RWPE1 (cell line): ENCODE data around the gene TPSB2.
"Not testable (repeated sequence)": the region's sequence is repeated elsewhere in the genome, so short reads cannot be mapped to it uniquely, and the experiment has no call there.

ENCODE experiments used
- CTCF ChIA-PET: fragments of 350-600 bp; sonication (Branson Sonifier 250); formaldehyde crosslinking; extraction: SDS; loops from one replicate; lab custom pipeline; 2021; lab: Yijun Ruan, JAX
- POLR2A ChIA-PET: fragments of 400-600 bp; formaldehyde crosslinking; extraction: SDS; loops from one replicate; lab custom pipeline; 2020; ENCODE audit warnings: antibody characterized with exemption; ENCODE audit not compliant: low non-redundant PET; lab: Yijun Ruan, JAX
- DNase-seq: peaks from one replicate; pipeline ENCODE4 v3.0.0; 2012; ENCODE audit warnings: low spot score
- H3K27ac ChIP-seq: fragments of 450-650 bp; 2 replicates; pipeline ENCODE4 v1.5.1; 2017
- CTCF ChIP-seq: fragments of 450-650 bp; conservative IDR thresholded peaks from 2 replicates; pipeline ENCODE4 v1.5.1; 2017; ENCODE audit warnings: low read depth, mild to moderate bottlenecking

The TPSB2 gene

GRCh38 chr16:1189455-1189854, 40.5 kb downstream of the TPSB2 start:
- CTCF ChIA-PET = interaction anchor here (0.6 to 0.8 kb wide), 2 partner anchors 17 to 19 kb away, joined by 3 read pairs; no protein-coding TSS in a partner anchor
- no peak for DNase-seq
- no peak for TF ChIP-seq CTCF
- POLR2A ChIA-PET = no interaction called here
- H3K27ac ChIP-seq = no peak overlapping the region

- ChIA-PET CTCF (interaction anchor here (0.6 to 0.8 kb wide), 3 partner anchors 16 to 20 kb away, joined by 3 read pairs; no protein-coding TSS in a partner anchor), POLR2A (no interaction called here)
- TF ChIP-seq CTCF = no peak
- peak; percentile 60 for DNase-seq
- no peak overlapping the region for H3K27ac ChIP-seq
These were observed 41.4 kb downstream of the TPSB2 start for GRCh38 chr16:1188432-1189189.

- POLR2A ChIA-PET, CTCF ChIA-PET, DNase-seq, H3K27ac ChIP-seq: not testable (repeated sequence)
These were observed 44.4 kb downstream of the TPSB2 start for GRCh38 chr16:1185460-1186207.

GRCh38 chr16:1184980-1185379, 45.0 kb downstream of the TPSB2 start:
- H3K27ac ChIP-seq = no peak overlapping the region
- CTCF ChIA-PET = no interaction called here
- no peak for DNase-seq
- no peak for TF ChIP-seq CTCF
- POLR2A ChIA-PET = no interaction called here

GRCh38 chr16:1184156-1184868, 45.7 kb downstream of the TPSB2 start:
- no peak for TF ChIP-seq CTCF
- POLR2A ChIA-PET = no interaction called here
- CTCF ChIA-PET = no interaction called here
- DNase-seq = no peak
- H3K27ac ChIP-seq = no peak overlapping the region

GRCh38 chr16:1182950-1183907, 46.8 kb downstream of the TPSB2 start:
- TF ChIP-seq CTCF = no peak
- peak; percentile 24 for DNase-seq
- POLR2A ChIA-PET = no interaction called here
- CTCF ChIA-PET = interaction anchor here (0.7 kb wide), 1 partner anchor 147 kb away, joined by 3 read pairs; no protein-coding TSS in a partner anchor
- H3K27ac ChIP-seq = no peak overlapping the region
